NCI-H446 treated with DMSO at 0.1 percent for 48 hours (cell line): ENCODE data around the gene GFPT2.

Source experiments
- DNase-seq: peaks from one replicate; lab custom pipeline; 2025; lab: John Stamatoyannopoulos, UW

Gene GFPT2

DNA sequence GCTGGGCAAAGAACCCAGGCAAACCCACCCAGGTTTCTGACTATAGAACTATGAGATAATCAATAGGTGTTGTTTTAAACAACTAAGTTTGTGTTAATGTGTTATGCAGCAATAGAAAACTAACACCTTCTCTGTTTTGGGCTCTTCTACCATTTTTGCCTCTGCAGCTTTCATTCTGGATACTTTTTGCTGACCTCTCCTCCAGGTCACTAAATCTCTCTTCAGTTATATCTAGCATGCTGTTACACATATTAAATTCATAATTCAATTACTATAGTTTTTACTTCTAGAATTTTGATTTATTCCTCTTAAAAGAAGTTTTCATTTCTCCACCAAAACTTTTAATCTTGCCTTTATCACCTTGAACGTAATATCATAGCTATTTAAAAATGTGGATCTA, 78.4 kb downstream of the GFPT2 start:
- DNase-seq = no peak

DNA sequence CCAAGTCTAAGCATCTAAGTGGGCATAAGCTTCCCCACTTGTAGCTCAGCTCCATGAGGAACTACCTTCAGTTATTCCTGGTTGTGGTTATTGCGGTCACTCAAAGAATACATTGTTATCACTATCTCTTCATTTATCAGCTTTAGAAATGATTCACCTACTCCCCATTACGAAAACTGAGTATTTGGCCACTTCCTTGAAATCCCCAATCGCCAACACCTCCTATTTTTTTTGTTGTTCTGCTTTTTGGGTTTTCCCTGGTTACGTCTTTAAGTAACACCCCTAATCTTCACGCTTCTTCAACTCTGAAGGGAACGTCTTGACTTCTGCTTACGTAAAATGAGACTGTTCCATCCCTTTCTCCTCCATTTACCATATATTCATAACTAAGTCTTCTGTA, 81.9 kb downstream of the GFPT2 start:
- no peak for DNase-seq

- no peak for DNase-seq
Observed at GRCh38 chr5:180259260-180259611, 93.9 kb downstream of the GFPT2 start.

GRCh38 chr5:180253036-180253824, 99.9 kb downstream of the GFPT2 start:
- no peak for DNase-seq

DNA sequence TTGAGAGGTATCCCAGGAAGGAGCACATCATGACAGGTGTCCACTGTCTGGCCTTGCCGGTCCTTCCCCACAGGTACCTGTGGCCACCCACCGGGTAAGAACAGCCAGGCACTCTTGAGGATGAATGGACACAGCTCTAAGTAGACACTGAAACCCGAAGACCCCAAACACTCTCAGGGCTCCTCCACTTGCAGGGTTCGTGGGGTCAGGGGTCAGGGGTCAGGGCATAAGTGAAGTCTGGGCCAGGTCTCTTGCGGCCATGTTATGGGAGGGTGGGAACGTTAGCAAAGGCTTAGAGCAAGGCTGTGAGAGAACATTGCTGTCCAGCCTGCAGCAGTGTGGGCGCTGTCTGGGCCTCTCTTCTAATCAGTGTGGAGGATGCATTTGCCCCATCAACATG, 101.2 kb downstream of the GFPT2 start:
- DNase-seq = no peak

DNA sequence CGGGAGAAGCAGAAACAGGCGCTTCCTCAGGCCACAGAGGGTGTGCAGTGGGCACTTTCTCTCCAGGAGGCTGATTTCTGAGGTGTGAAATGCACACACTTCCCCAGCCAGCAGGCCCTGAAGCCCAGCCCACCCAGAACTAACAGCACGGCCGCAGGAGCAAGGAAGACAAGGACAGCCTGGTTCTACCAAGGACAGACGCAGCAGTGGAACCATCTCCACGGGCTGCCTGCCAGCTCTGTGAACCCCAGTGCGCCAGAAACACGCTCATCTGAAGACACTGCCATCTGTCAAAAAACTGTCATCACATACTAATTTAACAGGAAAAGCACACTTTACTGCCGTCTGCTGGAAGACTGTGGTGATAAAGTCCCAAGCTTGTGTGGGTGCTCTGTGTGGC, 102.0 kb downstream of the GFPT2 start:
- no peak for DNase-seq
